ENCODE data around the gene CD300C.
"Not testable (repeated sequence)": the region's sequence is repeated elsewhere in the genome, so short reads cannot be mapped to it uniquely, and the experiment has no call there.

The CD300C gene

GRCh38 chr17:74545843-74546230 lies at the start of gene CD300C:
Gene CD300C, minus strand, starts transcription at chr17:74546115. Its CDS starts 333 bp downstream, at chr17:74545782.
- H3K4me3 ChIP-seq (ENCODE audit: low read depth, low read length), result no peak within 1 kb of the TSS

DNA sequence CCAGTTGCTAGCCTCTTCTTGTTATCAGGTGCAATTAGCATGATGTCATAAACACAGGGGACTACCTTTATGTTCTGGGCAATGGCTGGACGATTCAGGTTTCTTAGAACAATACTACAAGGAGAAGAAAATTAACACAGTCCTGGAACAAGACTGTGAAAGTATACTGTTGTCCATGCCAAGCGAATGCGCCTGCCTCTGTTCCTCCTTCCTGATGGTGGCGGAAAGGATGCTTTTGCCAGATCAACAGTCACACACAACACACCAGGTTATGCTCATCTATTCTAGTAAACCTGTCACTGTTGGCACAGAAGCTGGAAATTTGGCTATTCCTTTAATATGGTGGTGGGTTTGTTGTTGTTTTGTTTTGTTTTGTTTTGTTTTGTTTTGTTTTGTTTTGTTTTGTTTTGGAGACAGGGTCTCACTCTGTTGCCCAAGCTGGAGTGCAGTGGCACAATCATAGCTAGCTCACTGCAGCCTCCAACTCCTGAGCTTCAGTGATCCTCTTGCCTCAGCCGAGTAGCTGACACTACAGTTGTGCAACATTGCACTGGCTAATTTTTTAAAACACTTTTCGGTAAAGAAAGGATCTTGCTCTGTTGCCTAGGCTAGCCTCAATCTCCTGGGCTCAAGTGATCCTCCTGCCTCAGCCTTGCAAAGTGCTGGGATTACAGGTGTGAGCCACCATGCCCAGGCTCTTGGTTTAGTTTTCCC lies 49.3 kb upstream of the CD300C start:
- no peak overlapping the region for H3K4me3 ChIP-seq (ENCODE audit: low read depth, low read length)

GRCh38 chr17:74592087-74592990 lies 46.4 kb upstream of the CD300C start, which contains the start of gene CD300LD:
Gene CD300LD, minus strand, starts transcription at chr17:74592283. Its CDS starts 81 bp downstream, at chr17:74592202.
- no peak within 1 kb of the TSS for H3K4me3 ChIP-seq (ENCODE audit: low read depth, low read length)

DNA sequence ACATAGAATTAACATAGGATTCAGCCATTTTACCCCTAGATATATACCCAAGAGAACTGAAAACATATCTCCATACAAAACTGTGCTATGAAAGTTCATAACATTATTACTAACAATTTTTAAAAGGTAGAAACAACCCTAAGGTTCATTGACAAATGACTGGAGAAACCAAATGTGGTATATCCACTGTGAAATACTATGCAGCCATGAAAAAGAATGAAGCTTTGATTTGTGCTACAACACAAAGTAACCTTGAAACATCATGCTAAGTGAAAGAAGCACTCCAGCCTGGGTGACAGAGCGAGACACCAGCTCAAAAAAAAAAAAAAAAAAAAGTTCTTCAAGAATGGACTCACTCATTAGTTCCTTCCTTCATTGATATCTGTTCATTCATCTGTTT lies 45.6 kb upstream of the CD300C start:
- no peak overlapping the region for H3K4me3 ChIP-seq (ENCODE audit: low read depth, low read length)

GRCh38 chr17:74585711-74586110 lies 39.8 kb upstream of the CD300C start:
- H3K4me3 ChIP-seq (ENCODE audit: low read depth, low read length), result no peak overlapping the region

GRCh38 chr17:74584292-74585060 lies 38.6 kb upstream of the CD300C start:
- no peak overlapping the region for H3K4me3 ChIP-seq (ENCODE audit: low read depth, low read length)

- H3K4me3 ChIP-seq (ENCODE audit: low read depth, low read length), result no peak overlapping the region
Observed at GRCh38 chr17:74582633-74583032, 36.7 kb upstream of the CD300C start.

DNA sequence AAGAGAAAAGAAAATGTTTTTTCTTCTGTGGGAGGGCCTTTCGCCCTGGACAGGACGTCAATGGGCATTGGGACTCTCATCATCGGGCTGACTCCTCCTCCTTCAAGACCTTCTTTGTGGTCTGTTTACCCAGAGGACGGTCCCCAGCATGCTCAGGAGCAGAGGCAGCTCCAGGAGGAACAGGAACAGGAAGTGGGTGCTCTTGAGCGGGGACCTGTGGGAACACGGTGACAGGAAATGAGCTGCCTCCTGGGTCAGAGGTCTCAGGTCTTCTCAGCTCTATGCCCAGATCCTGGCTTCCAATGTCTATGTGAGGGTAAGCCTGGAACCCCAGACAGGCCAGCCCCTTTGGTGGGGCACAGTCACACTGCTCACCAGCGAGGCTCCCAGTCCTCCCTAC lies 34.0 kb upstream of the CD300C start:
- H3K4me3 ChIP-seq (ENCODE audit: low read depth, low read length), result no peak overlapping the region

DNA sequence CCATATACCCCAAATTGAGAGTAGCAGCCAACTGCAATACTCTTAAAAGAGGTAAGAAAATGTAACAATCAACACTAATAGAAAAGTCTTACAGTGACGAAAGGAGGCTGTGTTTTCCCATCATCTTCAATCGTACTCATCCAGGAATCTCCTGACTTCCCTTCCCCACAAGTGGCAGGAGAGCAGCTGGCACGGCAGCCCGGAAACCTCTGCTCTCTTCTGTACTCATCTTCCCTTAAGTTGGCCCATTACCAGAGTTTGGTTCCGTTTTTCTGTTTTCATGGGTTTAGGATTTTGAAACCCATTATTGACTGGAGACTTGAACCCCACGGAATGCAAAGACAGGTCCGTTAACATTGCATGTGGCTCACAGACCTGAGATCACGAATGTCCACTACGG lies 33.1 kb upstream of the CD300C start:
- no peak overlapping the region for H3K4me3 ChIP-seq (ENCODE audit: low read depth, low read length)

GRCh38 chr17:74574489-74575142 lies 28.7 kb upstream of the CD300C start:
- no peak overlapping the region for H3K4me3 ChIP-seq (ENCODE audit: low read depth, low read length)

- not testable (repeated sequence) for H3K4me3 ChIP-seq (ENCODE audit: low read depth, low read length)
Observed at GRCh38 chr17:74573635-74574034, 27.7 kb upstream of the CD300C start.

DNA sequence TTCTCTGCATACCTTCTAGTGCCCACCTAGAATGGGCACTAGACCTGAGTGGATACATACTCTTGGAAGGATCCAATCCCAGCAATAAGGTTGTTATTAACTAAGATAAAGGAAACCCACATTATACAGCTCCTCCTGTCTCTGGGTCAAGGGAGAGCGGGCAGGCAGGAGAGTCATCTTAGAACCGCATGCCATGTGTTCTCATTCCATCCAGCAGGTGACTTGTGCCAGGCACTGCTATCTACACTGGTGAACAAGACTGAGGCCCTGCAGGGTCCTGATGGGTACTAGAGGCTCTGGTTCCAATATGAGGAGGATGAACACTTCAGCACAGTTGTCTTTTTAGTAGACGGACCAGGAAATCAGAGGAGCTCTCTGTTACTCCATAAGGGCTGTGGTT lies 27.3 kb upstream of the CD300C start:
- H3K4me3 ChIP-seq (ENCODE audit: low read depth, low read length), result no peak overlapping the region

GRCh38 chr17:74571621-74572270 lies 25.8 kb upstream of the CD300C start:
- no peak overlapping the region for H3K4me3 ChIP-seq (ENCODE audit: low read depth, low read length)

DNA sequence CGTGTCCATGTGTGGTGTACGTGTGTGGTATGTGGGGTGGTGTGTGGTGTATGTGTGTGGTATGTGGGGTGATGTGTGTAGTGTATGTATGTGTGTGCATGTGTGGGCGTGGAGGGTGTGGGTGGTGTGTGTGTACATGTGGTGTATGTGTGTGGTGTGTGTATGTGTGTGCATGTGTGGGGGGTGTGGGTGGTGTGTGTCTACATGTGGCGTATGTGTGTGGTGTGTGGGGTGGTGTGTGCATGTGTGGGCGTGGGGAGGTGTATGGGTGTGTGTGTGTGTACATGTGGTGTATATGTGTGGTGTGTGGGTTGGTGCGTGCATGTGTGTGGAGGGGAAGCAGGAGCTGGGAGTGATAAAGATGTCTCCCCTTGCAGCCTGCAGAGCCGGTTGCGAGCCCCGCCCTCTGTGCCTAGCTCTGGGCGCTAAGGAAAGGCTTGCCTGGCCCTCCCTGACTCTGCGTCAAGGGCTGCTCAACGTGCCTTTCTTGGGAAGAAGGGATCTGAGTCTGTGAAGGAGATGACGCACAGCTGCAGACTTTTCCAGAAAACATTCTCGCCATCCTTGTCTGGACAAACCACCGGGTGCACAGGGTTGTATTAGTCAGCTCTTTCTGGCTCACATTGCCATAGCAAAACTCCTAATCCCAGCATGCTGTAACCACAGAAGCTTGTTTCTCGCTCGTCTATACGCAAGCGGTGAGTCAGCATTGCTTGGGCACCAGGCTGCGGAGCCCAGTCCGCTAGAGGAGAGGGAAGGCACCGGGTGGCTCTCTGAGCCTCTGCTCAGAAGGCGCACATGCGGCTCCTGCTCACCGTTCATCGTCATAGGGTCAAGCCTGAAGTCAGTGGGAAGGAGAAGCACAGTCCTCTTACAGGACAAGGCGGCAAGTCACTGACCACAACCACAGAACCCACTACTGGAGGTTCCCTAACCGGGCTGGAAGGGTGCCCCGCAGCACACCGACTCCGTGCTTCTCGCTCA lies 23.4 kb upstream of the CD300C start:
- H3K4me3 ChIP-seq (ENCODE audit: low read depth, low read length), result no peak overlapping the region

GRCh38 chr17:74568106-74568873 lies 22.4 kb upstream of the CD300C start:
- H3K4me3 ChIP-seq (ENCODE audit: low read depth, low read length), result no peak overlapping the region

DNA sequence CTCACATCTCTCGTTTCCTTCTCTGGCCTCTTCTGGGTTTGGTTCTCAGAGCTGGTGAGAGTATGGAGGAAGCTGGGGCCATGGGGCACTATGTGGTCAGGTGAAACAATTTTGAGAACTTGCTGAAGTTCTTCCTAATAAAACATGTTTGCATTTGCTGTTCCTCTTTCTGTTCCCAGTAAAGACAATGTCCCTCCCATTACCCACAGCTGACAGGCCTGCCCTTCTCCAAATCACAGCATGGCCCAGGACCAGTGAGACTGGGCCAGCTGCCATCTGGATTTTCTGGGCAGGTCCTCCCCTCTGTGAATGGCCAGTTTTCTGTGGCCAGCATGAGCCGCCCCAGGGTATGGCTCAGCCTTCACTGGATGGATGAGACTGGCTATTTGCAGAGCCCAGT lies 21.5 kb upstream of the CD300C start, which contains the start of gene CD300H:
TSS of gene CD300H (minus strand) at position 113 of the 400 bp plus-strand sequence.
- H3K4me3 ChIP-seq (ENCODE audit: low read depth, low read length), result no peak within 1 kb of the TSS

DNA sequence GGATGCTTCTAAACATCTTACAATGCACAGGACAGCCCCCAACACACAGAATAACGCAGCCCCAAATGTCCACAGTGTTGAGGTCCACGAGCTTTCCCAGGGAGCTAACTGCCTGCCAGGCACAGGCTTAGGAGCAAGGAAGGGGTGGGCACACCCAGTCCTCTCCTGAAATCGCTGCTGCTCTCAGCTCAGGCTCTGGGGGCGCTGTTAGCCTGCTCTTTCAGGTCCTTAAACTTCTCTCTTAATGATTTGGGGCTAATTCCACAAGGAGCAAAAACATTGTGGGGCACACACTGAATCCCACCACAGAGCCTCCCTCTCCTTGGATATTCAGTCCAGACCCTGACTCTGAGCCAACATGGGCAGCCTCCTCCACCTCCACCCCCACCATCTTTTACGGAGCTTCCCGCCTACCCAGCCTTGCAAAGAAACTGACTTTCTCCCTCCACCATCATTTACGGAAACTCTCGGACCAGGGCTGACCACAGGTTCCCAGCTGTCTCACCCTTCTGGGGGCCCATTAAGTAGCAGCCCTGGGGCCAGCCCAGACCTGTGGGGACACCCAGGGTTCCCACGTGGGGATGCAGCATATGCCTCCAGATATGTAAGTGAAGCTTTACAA lies 20.3 kb upstream of the CD300C start:
- H3K4me3 ChIP-seq (ENCODE audit: low read depth, low read length), result no peak overlapping the region

DNA sequence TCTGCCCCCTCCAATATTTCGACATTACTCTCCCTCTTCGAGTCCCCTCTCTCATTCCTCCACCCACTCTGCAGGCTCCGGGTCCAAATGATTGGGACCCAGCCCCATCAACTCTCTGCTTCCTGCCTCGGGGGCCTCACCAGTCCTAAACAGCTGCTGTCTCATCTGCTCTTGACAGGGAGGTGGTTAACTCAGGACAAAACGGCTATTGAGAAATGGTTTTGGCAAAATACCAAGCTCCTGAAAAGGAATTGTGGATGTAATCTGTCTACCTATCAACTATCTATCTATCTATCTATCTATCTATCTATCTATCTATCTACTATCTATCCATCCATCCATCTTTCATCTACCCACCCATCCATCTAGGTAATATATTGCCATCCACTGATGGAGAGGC lies 19.2 kb upstream of the CD300C start:
- no peak overlapping the region for H3K4me3 ChIP-seq (ENCODE audit: low read depth, low read length)
